Nasal cavity respiratory epithelium epithelial cell of viscerocranial mucosa (primary cell): ENCODE results near the gene PNPT1. TPM values are rescaled to one million over a fixed set of nuclear protein-coding genes. Genes with fewer than 3 reads are reported as not detected.

Experiments used
- total RNA-seq: library from RNA; depleted of rRNA; stranded (reverse); fragments of >200 nt; gene quantifications from 2 replicates; pipeline ENCODE4 v1.2.3, GENCODE V29; 2014

Gene PNPT1
- 37.0 and 55.4 TPM in 2 replicates for total RNA-seq

GRCh38 chr2:55693181-55694125 is at the start of gene PNPT1:
Gene PNPT1, minus strand, starts transcription at chr2:55693844. Its CDS starts 21 bp downstream, at chr2:55693823.

GRCh38 chr2:55617175-55618024 is 76.2 kb downstream of the PNPT1 start, which contains the start of gene PPP4R3B:
Gene PPP4R3B, minus strand, starts transcription at chr2:55617622. Its CDS starts 337 bp downstream, at chr2:55617285.

Other genes starting within 250 kb of the PNPT1 start
- gene CFAP36, start 174.1 kb downstream of the PNPT1 start, total RNA-seq: 15.5 and 23.6 TPM in 2 replicates
- gene PPP4R3B, start 76.2 kb downstream of the PNPT1 start, total RNA-seq: 75.5 and 86.8 TPM in 2 replicates
- 51.9 and 213 TPM in 2 replicates for gene EFEMP1, start 229.9 kb upstream of the PNPT1 start, total RNA-seq